LNCAP (cell line): Measurements from ENCODE around the gene RPS6KA3.

ENCODE experiments used
- CTCF ChIP-seq: fragments of 450-650 bp; IDR thresholded peaks from 2 replicates; pipeline ENCODE4 v1.5.1; 2017; ENCODE audit warnings: mild to moderate bottlenecking

The RPS6KA3 gene

GRCh38 chrX:20217271-20217670 lies 49.4 kb downstream of the RPS6KA3 start:
- TF ChIP-seq CTCF: no peak

- TF ChIP-seq CTCF: no peak
These were observed 51.1 kb downstream of the RPS6KA3 start for GRCh38 chrX:20215565-20215964.

GRCh38 chrX:20212486-20213089 lies 54.1 kb downstream of the RPS6KA3 start:
- no peak for TF ChIP-seq CTCF

GRCh38 chrX:20211261-20211786 lies 55.4 kb downstream of the RPS6KA3 start:
- no peak for TF ChIP-seq CTCF

GRCh38 chrX:20205927-20206708 lies 60.6 kb downstream of the RPS6KA3 start:
- TF ChIP-seq CTCF: no peak

GRCh38 chrX:20204351-20204750 lies 62.4 kb downstream of the RPS6KA3 start:
- TF ChIP-seq CTCF: no peak

- TF ChIP-seq CTCF: no peak
These were observed 69.0 kb downstream of the RPS6KA3 start for GRCh38 chrX:20197641-20198210.
